Left ventricle myocardium inferior (tissue), 1 donor: ENCODE results near the gene MAU2. TPM values are rescaled to one million over a fixed set of nuclear protein-coding genes. Genes with fewer than 3 reads are reported as not detected.
A peak's percentile ranks its signal among the peaks of the same experiment; 100 is the strongest.

ENCODE experiments used
- DNase-seq: peaks from one replicate; pipeline ENCODE4 v3.0.0-alpha.2; 2020
- H3K27ac ChIP-seq: fragments of 200-600 bp; replicated peaks from 2 replicates; pipeline ENCODE4 v1.8.0; 2021
- H3K27me3 ChIP-seq: fragments of 200-600 bp; 2 replicates; pipeline ENCODE4 v1.8.0; 2021; ENCODE audit warnings: low read depth
- H3K36me3 ChIP-seq: fragments of 200-600 bp; 2 replicates; pipeline ENCODE4 v1.8.0; 2021
- H3K4me1 ChIP-seq: fragments of 200-600 bp; 2 replicates; pipeline ENCODE4 v1.8.0; 2021
- H3K4me3 ChIP-seq: fragments of 200-600 bp; 2 replicates; pipeline ENCODE4 v1.8.0; 2021; ENCODE audit warnings: mild to moderate bottlenecking, moderate library complexity
- H3K9me3 ChIP-seq: fragments of 200-600 bp; replicated peaks from 2 replicates; pipeline ENCODE4 v1.8.0; 2021
- intact Hi-C: fragments of 100-400 bp; cut with micrococcal nuclease; formaldehyde crosslinking; loops from one replicate; pipeline ENCODE4 v1.11.0; 2022
- total RNA-seq: library from RNA; stranded (reverse); fragmentation: NEBNext Ultra II Directional; extraction: Animal tissue kit (Norgen Biotek cat#: 25700); gene quantifications from one replicate; pipeline ENCODE4 v1.2.1, GENCODE V29; 2021
- TF ChIP-seq, protein P1 (sequence below): fragments of 200-600 bp; IDR thresholded peaks from 2 replicates; pipeline ENCODE4 v1.8.0; 2021; ENCODE audit warnings: antibody characterized with exemption, mild to moderate bottlenecking, borderline replicate concordance
- donor health status: DM: no; HTN: yes; CAD: no; lungs with severe emphysema.

Gene MAU2
- total RNA-seq, 1 donor from 2014 or later: 33.0 TPM

DNA sequence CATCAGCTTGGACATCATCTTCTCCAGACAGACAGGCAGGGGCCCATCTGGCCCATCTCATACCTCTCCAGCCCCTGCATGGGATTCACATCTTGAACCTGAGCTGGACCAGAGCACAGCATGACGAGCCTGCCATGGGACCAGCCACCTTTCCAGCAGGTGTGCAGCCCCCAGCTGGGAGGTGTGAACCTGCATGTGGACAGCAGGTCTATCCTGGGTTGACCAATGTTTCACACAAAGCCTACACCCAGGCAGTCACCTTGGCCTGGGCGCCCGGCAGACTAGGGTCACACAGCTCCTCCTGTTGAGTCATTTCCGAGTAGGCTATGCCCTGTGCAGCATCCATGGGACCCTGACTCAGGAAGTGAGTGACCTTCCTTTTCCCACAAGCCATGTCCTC lies 41.4 kb downstream of the MAU2 start:
- H3K27ac ChIP-seq: no peak overlapping the region
- TF ChIP-seq, protein P1, sequence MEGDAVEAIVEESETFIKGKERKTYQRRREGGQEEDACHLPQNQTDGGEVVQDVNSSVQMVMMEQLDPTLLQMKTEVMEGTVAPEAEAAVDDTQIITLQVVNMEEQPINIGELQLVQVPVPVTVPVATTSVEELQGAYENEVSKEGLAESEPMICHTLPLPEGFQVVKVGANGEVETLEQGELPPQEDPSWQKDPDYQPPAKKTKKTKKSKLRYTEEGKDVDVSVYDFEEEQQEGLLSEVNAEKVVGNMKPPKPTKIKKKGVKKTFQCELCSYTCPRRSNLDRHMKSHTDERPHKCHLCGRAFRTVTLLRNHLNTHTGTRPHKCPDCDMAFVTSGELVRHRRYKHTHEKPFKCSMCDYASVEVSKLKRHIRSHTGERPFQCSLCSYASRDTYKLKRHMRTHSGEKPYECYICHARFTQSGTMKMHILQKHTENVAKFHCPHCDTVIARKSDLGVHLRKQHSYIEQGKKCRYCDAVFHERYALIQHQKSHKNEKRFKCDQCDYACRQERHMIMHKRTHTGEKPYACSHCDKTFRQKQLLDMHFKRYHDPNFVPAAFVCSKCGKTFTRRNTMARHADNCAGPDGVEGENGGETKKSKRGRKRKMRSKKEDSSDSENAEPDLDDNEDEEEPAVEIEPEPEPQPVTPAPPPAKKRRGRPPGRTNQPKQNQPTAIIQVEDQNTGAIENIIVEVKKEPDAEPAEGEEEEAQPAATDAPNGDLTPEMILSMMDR: no peak
- no peaks in the 10 kb centered on the region for H3K27me3 ChIP-seq
- H3K9me3 ChIP-seq: no peaks in the 10 kb centered on the region
- intact Hi-C loops: loop anchor here (5.0 kb wide), 1 partner anchor 130 kb away; no protein-coding TSS in a partner anchor
- no peak for DNase-seq
- peaks cover 30% of the 10 kb centered on the region for H3K4me1 ChIP-seq
- peaks cover 7% of the 10 kb centered on the region for H3K36me3 ChIP-seq
- H3K4me3 ChIP-seq: no peak overlapping the region

DNA sequence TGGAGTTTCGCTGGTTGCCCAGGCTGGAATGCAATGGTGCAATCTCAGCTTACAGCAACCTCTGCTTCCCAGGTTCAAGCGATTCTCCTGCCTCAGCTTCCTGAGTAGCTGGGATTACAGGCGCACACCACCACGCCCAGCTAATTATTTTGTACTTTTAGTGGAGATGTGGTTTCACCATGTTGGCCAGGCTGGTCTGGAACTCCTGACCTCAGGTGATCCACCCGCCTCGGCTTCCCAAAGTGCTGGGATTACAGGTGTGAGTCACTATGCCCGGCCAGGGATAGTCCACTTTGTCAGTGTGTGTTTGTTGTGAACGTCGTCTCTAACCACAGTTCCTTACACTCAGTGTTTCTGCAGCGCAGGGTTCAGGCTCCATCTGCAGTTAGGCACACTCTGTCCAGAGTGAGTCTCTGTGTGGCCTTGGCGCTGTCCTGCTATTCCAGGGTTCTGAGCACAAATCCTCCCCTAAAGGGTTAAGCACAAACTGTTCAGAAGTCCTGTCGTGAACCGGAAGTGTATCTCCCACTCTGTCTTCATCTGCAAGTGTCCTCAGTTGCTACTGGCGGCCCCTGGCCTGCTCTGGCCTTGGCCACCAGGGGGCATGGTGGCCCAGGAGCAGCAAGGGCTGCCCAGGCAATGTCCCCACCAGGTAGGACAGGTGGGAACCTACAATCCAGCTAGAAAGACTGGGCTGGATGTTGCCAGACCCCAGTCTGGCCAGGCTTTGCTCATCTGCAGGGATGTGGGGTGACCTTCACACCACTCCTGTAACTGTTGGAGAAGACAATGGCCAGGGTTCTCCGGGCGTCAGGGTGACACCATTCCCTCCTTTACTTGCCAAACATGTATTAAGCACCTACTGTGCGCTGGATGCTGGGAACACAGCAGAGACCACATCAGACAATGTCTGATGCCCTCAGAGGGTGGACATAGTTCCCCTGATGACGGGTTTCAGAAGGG lies 46.1 kb downstream of the MAU2 start:
- H3K36me3 ChIP-seq: no peaks in the 10 kb centered on the region
- H3K4me1 ChIP-seq: peaks cover 23% of the 10 kb centered on the region
- no peak overlapping the region for H3K4me3 ChIP-seq
- no peaks in the 10 kb centered on the region for H3K27me3 ChIP-seq
- TF ChIP-seq, protein P1: peak; percentile 97
- intact Hi-C loops: no loop called here
- DNase-seq: peak; percentile 58
- no peaks in the 10 kb centered on the region for H3K9me3 ChIP-seq
- no peak overlapping the region for H3K27ac ChIP-seq

DNA sequence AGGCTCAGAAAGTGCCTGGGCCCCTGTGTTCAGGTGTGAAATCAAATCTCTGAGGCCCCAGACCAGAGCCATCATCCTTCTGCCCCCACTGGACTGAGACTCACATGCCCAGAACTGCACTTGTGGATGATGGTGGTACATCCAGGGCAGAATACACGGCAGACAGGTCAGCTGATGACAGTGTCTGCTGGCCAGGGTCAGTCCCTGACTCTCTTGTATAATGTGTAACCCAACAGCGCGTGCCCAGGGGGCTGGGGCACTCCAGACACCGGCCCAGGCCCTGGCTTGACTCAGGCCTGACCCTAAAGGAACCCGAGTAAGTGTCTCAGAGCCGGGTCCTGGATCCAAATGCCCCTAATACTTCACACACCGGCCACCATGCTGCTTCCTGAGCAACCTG lies 47.5 kb downstream of the MAU2 start:
- H3K9me3 ChIP-seq: no peaks in the 10 kb centered on the region
- TF ChIP-seq, protein P1: no peak
- H3K36me3 ChIP-seq: no peaks in the 10 kb centered on the region
- intact Hi-C loops: no loop called here
- DNase-seq: no peak
- peaks cover 32% of the 10 kb centered on the region for H3K4me1 ChIP-seq
- H3K27me3 ChIP-seq: no peaks in the 10 kb centered on the region
- no peak overlapping the region for H3K4me3 ChIP-seq
- no peak overlapping the region for H3K27ac ChIP-seq

DNA sequence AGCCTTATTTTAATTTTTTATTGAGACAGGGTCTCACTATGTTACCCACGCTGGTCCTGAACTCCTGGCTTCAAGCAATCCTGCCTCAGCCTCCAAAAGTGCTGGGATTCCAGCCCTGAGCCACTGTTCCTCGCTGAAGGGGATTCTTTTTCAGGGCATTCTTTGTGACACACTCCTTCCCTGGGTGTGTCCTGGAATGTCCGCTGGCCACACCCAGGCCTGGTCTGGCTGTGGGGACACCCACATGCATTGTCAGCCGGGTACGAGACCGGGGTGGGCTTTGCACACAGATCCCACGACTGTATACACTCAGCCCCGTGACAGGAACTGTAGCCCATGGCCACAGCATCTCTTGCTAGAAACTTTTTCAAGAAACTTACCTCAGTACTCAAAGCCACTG lies 50.4 kb downstream of the MAU2 start:
- no peaks in the 10 kb centered on the region for H3K27me3 ChIP-seq
- TF ChIP-seq, protein P1: no peak

DNA sequence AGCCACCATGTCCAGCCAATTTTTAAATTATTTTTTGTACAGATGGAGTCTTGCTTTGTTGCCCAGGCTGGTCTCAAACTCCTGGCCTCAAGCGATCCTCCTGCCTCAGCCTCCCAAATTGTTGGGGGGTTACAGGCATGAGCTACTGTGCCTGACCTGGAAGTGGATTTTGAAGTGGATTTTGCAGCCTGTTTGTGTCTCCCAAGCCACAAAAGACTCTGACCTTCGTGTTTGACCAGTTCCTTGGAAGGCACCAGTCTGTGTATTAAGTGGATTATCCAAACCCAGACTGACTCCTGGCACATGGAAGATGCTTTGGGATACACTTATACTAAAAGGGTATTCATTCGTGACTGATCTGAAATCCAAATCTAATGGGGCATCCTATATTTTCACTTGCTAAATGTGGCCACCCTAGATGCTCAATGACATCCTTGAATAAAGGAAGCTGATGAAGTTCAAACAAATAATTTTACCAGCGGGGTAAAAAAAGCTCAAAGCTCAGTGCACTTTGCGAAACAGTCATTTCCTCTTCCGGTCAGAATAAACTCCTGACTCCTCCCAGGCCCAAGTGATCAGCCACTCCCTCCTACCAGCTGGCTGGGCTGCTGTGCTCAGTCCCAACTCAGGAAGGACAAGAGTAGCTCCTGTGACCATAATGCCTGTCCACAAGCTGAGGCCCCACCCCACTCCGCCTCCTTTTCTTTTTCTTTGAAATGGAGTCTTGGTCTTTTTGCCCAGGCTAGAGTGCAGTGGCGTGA lies 52.2 kb downstream of the MAU2 start:
- intact Hi-C loops: no loop called here
- TF ChIP-seq, protein P1: no peak
- H3K4me3 ChIP-seq: peak overlapping the region; percentile 35
- no peaks in the 10 kb centered on the region for H3K27me3 ChIP-seq
- peak overlapping the region; percentile 87 for H3K27ac ChIP-seq
- DNase-seq: peak; percentile 66
- no peaks in the 10 kb centered on the region for H3K36me3 ChIP-seq
- H3K4me1 ChIP-seq: peaks cover 32% of the 10 kb centered on the region
- H3K9me3 ChIP-seq: no peaks in the 10 kb centered on the region

More for the DNA sequence above, 50.4 kb downstream of the MAU2 start:
- peak overlapping the region; percentile 66 for H3K27ac ChIP-seq
- no peak for DNase-seq
- H3K9me3 ChIP-seq: no peaks in the 10 kb centered on the region
- H3K4me1 ChIP-seq: peaks cover 30% of the 10 kb centered on the region
- intact Hi-C loops: no loop called here
- H3K36me3 ChIP-seq: no peaks in the 10 kb centered on the region
- no peak overlapping the region for H3K4me3 ChIP-seq
